Testis (tissue), 2 donors: Measurements from ENCODE around the gene TVP23A.

ENCODE experiments used
- CTCF ChIP-seq, 3 experiments: fragments of 450-650 bp in 2 of 3; fragments of 200-600 bp in 1 of 3; sonication (generic) in 1 of 3; IDR thresholded peaks; one replicate each; pipeline ENCODE4 v1.5.1; 2016 to 2019; ENCODE audit warnings: antibody characterized with exemption in 3 of 3, mild to moderate bottlenecking in 2 of 3, moderate library complexity in 1 of 3
- POLR2A ChIP-seq: fragments of 450-650 bp; IDR thresholded peaks from one replicate; pipeline ENCODE4 v1.6.1; 2017; ENCODE audit warnings: antibody characterized with exemption, mild to moderate bottlenecking, moderate library complexity

- TF ChIP-seq CTCF (IDR thresholded peaks at IDR 0.05) (no peak), POLR2A (no peak)
These were observed 15.5 kb upstream of the TVP23A start for GRCh38 chr16:10834130-10834529.
